Ascending aorta (tissue), 2 donors: ENCODE data around the gene GABRG3. TPM values are rescaled to one million over a fixed set of nuclear protein-coding genes. Genes with fewer than 3 reads are reported as not detected.

Experiments used
- DNase-seq, 2 donors: peaks; one replicate each; pipeline ENCODE4 v3.0.0-alpha.2; 2019; ENCODE audit warnings: low spot score in 2 of 2
- H3K27ac ChIP-seq, 2 donors: fragments of 200-600 bp; sonication (generic); one replicate each; pipeline ENCODE4 v1.5.1; 2016 to 2017; ENCODE audit warnings: mild to moderate bottlenecking in 1 of 2
- H3K27me3 ChIP-seq: fragments of 200-600 bp; sonication (generic); one replicate; pipeline ENCODE4 v1.5.1; 2017
- H3K36me3 ChIP-seq, 2 donors: fragments of 200-600 bp; sonication (generic); one replicate each; pipeline ENCODE4 v1.5.1; 2016
- H3K4me1 ChIP-seq, 2 donors: fragments of 200-600 bp; sonication (generic); one replicate each; pipeline ENCODE4 v1.5.1; 2016 to 2017; ENCODE audit warnings: mild to moderate bottlenecking in 1 of 2
- H3K4me3 ChIP-seq, 2 donors: fragments of 200-600 bp; sonication (generic); one replicate each; pipeline ENCODE4 v1.5.1; 2016 to 2017; ENCODE audit warnings: mild to moderate bottlenecking in 1 of 2
- H3K9me3 ChIP-seq, 2 donors: fragments of 200-600 bp; sonication (generic); one replicate each; pipeline ENCODE4 v1.5.1; 2016
- CTCF ChIP-seq, 3 experiments: fragments of 200-600 bp in 2 of 3; fragments of 450-650 bp in 1 of 3; sonication (generic) in 2 of 3; IDR thresholded peaks; one replicate each; pipeline ENCODE4 v1.5.1; 2016 to 2019; ENCODE audit warnings: antibody characterized with exemption in 3 of 3, mild to moderate bottlenecking in 1 of 3, moderate library complexity in 1 of 3
- intact Hi-C: fragments of 100-400 bp; cut with DNase I; formaldehyde crosslinking; loops from one replicate; pipeline ENCODE4 v1.15.1; 2023
- total RNA-seq: library from RNA; depleted of rRNA; stranded (reverse); fragments of >200 nt; gene quantifications from one replicate; pipeline ENCODE4 v1.1.0, GENCODE V29; 2016

Gene GABRG3
- total RNA-seq, 1 donor from 2014 or later = not detected

DNA sequence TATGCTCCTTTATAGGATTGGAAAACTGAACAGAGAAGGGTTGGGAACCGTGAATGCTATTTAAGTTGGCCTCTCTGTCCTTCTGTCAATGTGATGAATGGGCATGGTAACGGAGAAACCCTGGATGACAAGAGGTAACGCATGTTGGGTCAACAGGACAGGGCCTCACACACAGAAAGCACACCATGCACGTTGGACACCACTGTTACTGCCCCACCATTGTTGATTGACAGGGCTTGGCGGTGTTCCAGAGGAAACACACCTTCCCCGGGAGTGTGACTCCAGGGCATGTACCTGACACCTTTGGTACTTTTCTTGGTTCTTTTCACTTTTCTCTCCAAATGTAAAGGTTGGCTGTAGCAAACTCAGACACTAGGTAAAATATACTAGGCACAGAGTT is 579.7 kb downstream of the GABRG3 start:
- Histone ChIP-seq H3K36me3 (no peaks in the 10 kb centered on the region), H3K27ac (no peak overlapping the region), H3K4me3 (no peak overlapping the region), H3K9me3 (no peaks in the 10 kb centered on the region), H3K27me3 (no peaks in the 10 kb centered on the region), H3K4me1 (no peaks in the 10 kb centered on the region)
- no peak for TF ChIP-seq CTCF (IDR thresholded peaks at IDR 0.05)
- intact Hi-C loops = no loop called here
- DNase-seq = no peak

- H3K27ac ChIP-seq = no peak overlapping the region
- H3K27me3 ChIP-seq = no peaks in the 10 kb centered on the region
- H3K4me1 ChIP-seq = no peaks in the 10 kb centered on the region
- H3K9me3 ChIP-seq = no peaks in the 10 kb centered on the region
- TF ChIP-seq CTCF (IDR thresholded peaks at IDR 0.05) = no peak
- no peaks in the 10 kb centered on the region for H3K36me3 ChIP-seq
- intact Hi-C loops = no loop called here
- H3K4me3 ChIP-seq = no peak overlapping the region
- DNase-seq = no peak
Measured at GRCh38 chr15:27561816-27562215, 590.8 kb downstream of the GABRG3 start.

- no peak for DNase-seq
- no peak for TF ChIP-seq CTCF (IDR thresholded peaks at IDR 0.05)
Measured at GRCh38 chr15:27563765-27564370, 592.9 kb downstream of the GABRG3 start.

DNA sequence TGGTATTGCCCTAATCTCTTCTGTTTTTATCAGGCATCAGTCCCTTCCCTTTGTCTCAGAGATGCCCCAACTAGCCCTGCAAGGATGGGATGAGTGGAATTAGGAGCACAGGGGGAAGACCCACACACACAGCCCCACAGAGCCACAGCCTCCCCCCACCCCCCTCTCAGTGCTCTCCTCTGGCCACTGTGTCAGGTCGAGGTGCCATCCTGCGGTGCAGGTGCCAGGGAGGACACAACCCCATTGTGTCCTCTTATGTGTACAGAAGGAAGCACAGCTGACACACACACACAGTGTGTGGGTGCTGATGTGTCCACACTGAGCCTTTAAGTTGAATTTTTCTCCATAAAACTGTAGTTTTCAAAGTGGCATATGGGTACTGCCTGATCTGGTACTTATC is 593.7 kb downstream of the GABRG3 start:
- DNase-seq = no peak
- TF ChIP-seq CTCF (IDR thresholded peaks at IDR 0.05) = no peak
- Histone ChIP-seq H3K36me3 (no peaks in the 10 kb centered on the region), H3K4me3 (no peak overlapping the region), H3K27ac (no peak overlapping the region), H3K27me3 (no peaks in the 10 kb centered on the region), H3K4me1 (no peaks in the 10 kb centered on the region), H3K9me3 (peaks cover 0 to 3% of the 10 kb centered on the region in 2 donors)
- intact Hi-C loops = no loop called here

More at GRCh38 chr15:27563765-27564370, 592.9 kb downstream of the GABRG3 start:
- Histone ChIP-seq H3K27ac (no peak overlapping the region), H3K36me3 (no peaks in the 10 kb centered on the region), H3K9me3 (peaks cover 0 to 3% of the 10 kb centered on the region in 2 donors), H3K27me3 (no peaks in the 10 kb centered on the region), H3K4me3 (no peak overlapping the region), H3K4me1 (no peaks in the 10 kb centered on the region)
- intact Hi-C loops = no loop called here

DNA sequence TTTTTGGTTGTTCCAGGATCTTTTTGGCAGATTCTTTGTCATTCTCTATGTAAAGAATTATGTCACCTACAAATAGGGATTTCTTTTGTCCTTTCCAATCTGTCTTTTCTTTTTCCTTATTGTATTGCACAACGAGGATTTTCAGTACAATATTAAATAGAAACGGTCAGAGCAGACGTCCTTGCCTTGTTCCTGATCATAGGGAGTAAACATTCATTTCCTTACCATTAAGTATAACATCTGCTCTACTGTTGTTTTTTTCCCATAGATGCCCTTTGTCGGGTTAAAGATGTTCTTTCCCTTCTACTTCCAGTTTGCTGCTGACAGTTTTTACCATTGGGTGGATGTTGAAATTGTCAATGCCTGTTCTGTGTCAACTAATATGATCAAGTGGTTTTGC is 599.8 kb downstream of the GABRG3 start:
- H3K9me3 ChIP-seq = peaks cover 0 to 3% of the 10 kb centered on the region in 2 donors
- intact Hi-C loops = no loop called here
- H3K36me3 ChIP-seq = no peaks in the 10 kb centered on the region
- no peak for TF ChIP-seq CTCF (IDR thresholded peaks at IDR 0.05)
- no peak overlapping the region for H3K27ac ChIP-seq
- H3K27me3 ChIP-seq = no peaks in the 10 kb centered on the region
- no peaks in the 10 kb centered on the region for H3K4me1 ChIP-seq
- H3K4me3 ChIP-seq = no peak overlapping the region
- no peak for DNase-seq
